Hepatocyte (in vitro differentiated cells): Measurements from ENCODE around the gene ADGRD1. TPM values are rescaled to one million over a fixed set of nuclear protein-coding genes. Genes with fewer than 3 reads are reported as not detected.

ENCODE experiments used
- DNase-seq: peaks from one replicate; pipeline ENCODE4 v3.0.0-alpha.2; 2016; ENCODE audit warnings: low spot score
- H2AFZ ChIP-seq: fragments of 200-600 bp; sonication (generic); 2 replicates; pipeline ENCODE4 v1.6.0; 2016; ENCODE audit warnings: antibody characterized with exemption, mild to moderate bottlenecking
- H3K27ac ChIP-seq: fragments of 200-600 bp; sonication (generic); 2 replicates; pipeline ENCODE4 v1.5.1; 2016; ENCODE audit warnings: mild to moderate bottlenecking
- H3K27me3 ChIP-seq: fragments of 200-600 bp; sonication (generic); 2 replicates; pipeline ENCODE4 v1.6.1; 2016
- H3K36me3 ChIP-seq: fragments of 200-600 bp; sonication (generic); replicated peaks from 2 replicates; pipeline ENCODE4 v1.5.1; 2016; ENCODE audit warnings: low read depth; ENCODE audit not compliant: insufficient read depth
- H3K4me1 ChIP-seq: fragments of 200-600 bp; sonication (generic); 2 replicates; pipeline ENCODE4 v1.5.1; 2016; ENCODE audit warnings: mild to moderate bottlenecking, moderate library complexity; ENCODE audit not compliant: insufficient read depth
- H3K4me2 ChIP-seq: fragments of 200-600 bp; sonication (generic); 2 replicates; pipeline ENCODE4 v1.6.0; 2016
- H3K4me3 ChIP-seq: fragments of 200-600 bp; sonication (generic); 2 replicates; pipeline ENCODE4 v1.5.1; 2016; ENCODE audit warnings: mild to moderate bottlenecking
- H3K79me2 ChIP-seq: fragments of 200-600 bp; sonication (generic); 2 replicates; pipeline ENCODE4 v1.6.0; 2017; ENCODE audit warnings: mild to moderate bottlenecking
- H3K9me2 ChIP-seq: fragments of 200-600 bp; sonication (generic); replicated peaks from 2 replicates; pipeline ENCODE4 v1.6.0; 2017; ENCODE audit warnings: mild to moderate bottlenecking; ENCODE audit not compliant: insufficient read depth
- H3K9me3 ChIP-seq: fragments of 200-600 bp; sonication (generic); 2 replicates; pipeline ENCODE4 v1.5.1; 2016; ENCODE audit warnings: low read depth, mild to moderate bottlenecking
- H4K20me1 ChIP-seq: fragments of 200-600 bp; sonication (generic); 2 replicates; pipeline ENCODE4 v1.6.0; 2016; ENCODE audit warnings: mild to moderate bottlenecking; ENCODE audit not compliant: insufficient read depth, poor library complexity, severe bottlenecking
- EZH2 ChIP-seq: fragments of 200-600 bp; sonication (generic); IDR thresholded peaks from 2 replicates; pipeline ENCODE4 v1.6.1; 2016; ENCODE audit warnings: antibody characterized with exemption, mild to moderate bottlenecking, borderline replicate concordance
- EZH2phosphoT487 ChIP-seq: fragments of 200-600 bp; sonication (generic); IDR thresholded peaks from one replicate; pipeline ENCODE4 v1.6.1; 2018; ENCODE audit warnings: antibody characterized with exemption, mild to moderate bottlenecking, low read depth, moderate library complexity; ENCODE audit not compliant: unreplicated experiment, severe bottlenecking
- WGBS: methylation state at CpG from one replicate; pipeline ENCODE4 v1.1.6; 2016; ENCODE audit warnings: low lambda C conversion rate; ENCODE audit errors: missing lambda C conversion rate; 5-methylcytosine and 5-hydroxymethylcytosine counted together
- polyA plus RNA-seq: library from polyadenylated mRNA; unstranded; fragments of >200 nt; fragmentation: Nextera tagmentation; extraction: Ambion mirVana; gene quantifications from 2 replicates; pipeline ENCODE4 v1.2.1, GENCODE V29; 2016
- total RNA-seq: library from RNA; depleted of rRNA; stranded (reverse); fragments of >200 nt; gene quantifications from 2 replicates; pipeline ENCODE4 v1.2.3, GENCODE V29; 2014
- TF ChIP-seq, protein P1 (sequence below): fragments of 200-600 bp; sonication (generic); IDR thresholded peaks from 2 replicates; pipeline ENCODE4 v1.5.1; 2016; ENCODE audit warnings: antibody characterized with exemption, mild to moderate bottlenecking; ENCODE audit not compliant: poor library complexity

ADGRD1 gene
- total and polyA plus RNA-seq, 2 experiments from 2014 or later: 18.1 to 18.5 TPM

DNA sequence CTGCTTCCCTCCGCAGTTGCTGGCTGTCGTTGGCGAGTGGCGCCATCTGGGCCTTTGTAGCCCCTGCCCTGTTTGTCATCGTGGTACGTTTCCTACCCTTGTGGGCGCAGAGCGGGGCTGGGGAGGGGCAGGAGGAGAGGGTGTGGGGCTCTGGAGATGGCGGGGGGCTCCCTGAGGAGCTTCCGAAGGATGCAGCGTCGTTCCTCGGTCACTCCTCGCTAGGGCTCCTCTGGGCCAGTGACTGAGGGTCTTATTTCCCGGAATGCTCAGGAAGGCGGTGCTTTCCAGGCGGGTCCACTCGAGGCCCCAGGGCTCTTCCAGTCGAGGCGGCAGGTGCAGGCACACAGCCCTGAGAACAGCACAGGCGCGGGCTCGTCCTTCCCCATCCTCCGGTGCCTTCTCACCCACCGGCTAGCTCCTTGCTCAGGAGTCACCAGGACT, 167.1 kb downstream of the ADGRD1 start:
- H3K79me2 ChIP-seq: no peaks in the 10 kb centered on the region
- DNase-seq: no peak
- 90% methylated on average over 18 of the region's 25 CpGs for WGBS
- H3K27ac ChIP-seq: no peak overlapping the region
- no peaks in the 10 kb centered on the region for H3K9me3 ChIP-seq
- H3K36me3 ChIP-seq: no peaks in the 10 kb centered on the region
- no peaks in the 10 kb centered on the region for H3K27me3 ChIP-seq
- H3K9me2 ChIP-seq: no peaks in the 10 kb centered on the region
- peaks cover 8% of the 10 kb centered on the region for H3K4me1 ChIP-seq
- H2AFZ ChIP-seq: no peak overlapping the region
- no peaks in the 10 kb centered on the region for H4K20me1 ChIP-seq
- no peak overlapping the region for H3K4me2 ChIP-seq
- no peak overlapping the region for H3K4me3 ChIP-seq
- TF ChIP-seq EZH2phosphoT487 (no peak), EZH2 (no peak)
- TF ChIP-seq, protein P1, sequence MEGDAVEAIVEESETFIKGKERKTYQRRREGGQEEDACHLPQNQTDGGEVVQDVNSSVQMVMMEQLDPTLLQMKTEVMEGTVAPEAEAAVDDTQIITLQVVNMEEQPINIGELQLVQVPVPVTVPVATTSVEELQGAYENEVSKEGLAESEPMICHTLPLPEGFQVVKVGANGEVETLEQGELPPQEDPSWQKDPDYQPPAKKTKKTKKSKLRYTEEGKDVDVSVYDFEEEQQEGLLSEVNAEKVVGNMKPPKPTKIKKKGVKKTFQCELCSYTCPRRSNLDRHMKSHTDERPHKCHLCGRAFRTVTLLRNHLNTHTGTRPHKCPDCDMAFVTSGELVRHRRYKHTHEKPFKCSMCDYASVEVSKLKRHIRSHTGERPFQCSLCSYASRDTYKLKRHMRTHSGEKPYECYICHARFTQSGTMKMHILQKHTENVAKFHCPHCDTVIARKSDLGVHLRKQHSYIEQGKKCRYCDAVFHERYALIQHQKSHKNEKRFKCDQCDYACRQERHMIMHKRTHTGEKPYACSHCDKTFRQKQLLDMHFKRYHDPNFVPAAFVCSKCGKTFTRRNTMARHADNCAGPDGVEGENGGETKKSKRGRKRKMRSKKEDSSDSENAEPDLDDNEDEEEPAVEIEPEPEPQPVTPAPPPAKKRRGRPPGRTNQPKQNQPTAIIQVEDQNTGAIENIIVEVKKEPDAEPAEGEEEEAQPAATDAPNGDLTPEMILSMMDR: no peak

DNA sequence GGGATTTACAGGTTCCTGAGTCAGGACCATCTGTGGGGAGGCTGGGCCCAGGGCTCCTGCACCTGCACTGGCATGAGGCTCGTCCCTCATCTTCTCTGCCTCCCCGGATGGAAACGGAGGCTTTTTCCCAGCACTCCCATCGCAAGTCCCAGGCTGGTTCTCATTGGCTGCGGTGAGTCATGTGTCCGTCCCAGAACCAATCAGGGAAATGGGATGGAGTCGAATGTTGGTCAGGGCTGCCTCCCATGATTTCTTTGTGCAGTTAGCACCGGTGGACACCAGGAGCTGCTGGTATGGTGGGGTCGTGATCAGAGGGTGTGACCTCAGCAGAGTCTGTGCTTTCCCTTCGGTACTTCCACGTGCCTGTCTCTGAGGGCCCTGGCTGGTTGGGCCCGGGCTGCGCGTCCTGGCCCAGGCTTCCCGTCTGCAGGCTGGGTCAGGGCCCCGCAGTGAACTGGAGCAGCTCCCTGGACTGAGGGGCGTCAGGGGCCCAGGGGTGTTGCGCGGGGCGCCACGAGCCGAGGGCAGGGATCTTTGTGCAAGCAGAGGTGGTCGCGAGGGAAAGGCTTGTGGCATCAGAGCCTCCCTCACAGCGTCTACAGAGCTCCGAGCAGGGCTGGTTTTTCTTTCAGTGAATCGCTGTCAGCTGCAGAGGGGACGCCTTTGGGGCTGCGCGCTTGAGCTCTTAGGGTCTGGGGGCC, 168.1 kb downstream of the ADGRD1 start:
- H2AFZ ChIP-seq: no peak overlapping the region
- H3K4me1 ChIP-seq: no peaks in the 10 kb centered on the region
- no peak overlapping the region for H3K4me3 ChIP-seq
- H3K36me3 ChIP-seq: no peaks in the 10 kb centered on the region
- TF ChIP-seq EZH2 (no peak), EZH2phosphoT487 (no peak)
- TF ChIP-seq, protein P1: no peak
- H3K4me2 ChIP-seq: no peak overlapping the region
- no peaks in the 10 kb centered on the region for H4K20me1 ChIP-seq
- H3K9me2 ChIP-seq: no peaks in the 10 kb centered on the region
- no peaks in the 10 kb centered on the region for H3K9me3 ChIP-seq
- H3K79me2 ChIP-seq: no peaks in the 10 kb centered on the region
- no peak overlapping the region for H3K27ac ChIP-seq
- no peak for DNase-seq
- 96% methylated on average over 19 of the region's 30 CpGs for WGBS
- no peaks in the 10 kb centered on the region for H3K27me3 ChIP-seq

DNA sequence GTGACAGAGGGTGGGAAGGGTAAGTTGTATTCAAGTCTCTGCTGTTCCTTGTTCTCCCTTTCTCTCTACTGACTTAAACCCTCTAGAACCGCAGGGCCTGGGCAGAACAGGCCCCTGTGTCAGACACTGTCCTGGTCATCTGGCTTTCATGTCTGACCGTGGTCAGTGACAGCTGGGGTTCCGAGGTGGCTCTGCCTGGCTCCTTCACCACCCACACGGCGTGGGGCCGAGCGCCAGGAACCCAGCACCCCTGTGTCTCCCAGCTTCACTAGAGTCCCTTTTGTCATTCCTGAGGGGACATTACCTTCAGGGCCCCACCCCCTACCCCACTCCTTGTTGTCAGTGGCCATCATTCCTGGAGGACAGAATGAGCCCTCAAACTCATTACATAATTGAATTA, 168.9 kb downstream of the ADGRD1 start:
- H3K4me1 ChIP-seq: no peaks in the 10 kb centered on the region
- H3K4me3 ChIP-seq: no peak overlapping the region
- H3K4me2 ChIP-seq: no peak overlapping the region
- WGBS: 97% methylated on average over 7 of the region's 7 CpGs
- TF ChIP-seq EZH2phosphoT487 (no peak), EZH2 (no peak)
- TF ChIP-seq, protein P1: no peak
- H3K36me3 ChIP-seq: no peaks in the 10 kb centered on the region
- no peak for DNase-seq
- no peaks in the 10 kb centered on the region for H3K9me2 ChIP-seq
- no peak overlapping the region for H3K27ac ChIP-seq
- H3K27me3 ChIP-seq: no peaks in the 10 kb centered on the region
- H2AFZ ChIP-seq: no peak overlapping the region
- no peaks in the 10 kb centered on the region for H3K9me3 ChIP-seq
- H4K20me1 ChIP-seq: no peaks in the 10 kb centered on the region
- no peaks in the 10 kb centered on the region for H3K79me2 ChIP-seq
